GM12878 (cell line): ENCODE measurements around the gene ZNF33B. TPM values are rescaled to one million over a fixed set of nuclear protein-coding genes. Genes with fewer than 3 reads are reported as not detected.

ENCODE experiments used
- ATAC-seq: fragments of 200-7000 bp; cut with Tn5 transposase; 3 replicates; pipeline ENCODE4 v1.9.1; 2020; ENCODE audit warnings: mild to moderate bottlenecking, moderate library complexity
- BruUV-seq: library from RNA; stranded (reverse); fragments of 400-500 nt; replicated peaks from 2 replicates; lab custom pipeline; 2021; lab: Mats Ljungman, UMichigan
- CTCF ChIA-PET: fragments of 300-600 bp; sonication (Branson Sonifier 250); formaldehyde crosslinking; extraction: SDS; loops from one replicate; lab custom pipeline; 2021; ENCODE audit warnings: inconsistent platforms; lab: Yijun Ruan, JAX
- POLR2A ChIA-PET: fragments of 350-600 bp; formaldehyde crosslinking; extraction: SDS; loops from one replicate; lab custom pipeline; 2021; ENCODE audit warnings: inconsistent platforms; lab: Charles Lee
- RAD21 ChIA-PET: fragments of 300-600 bp; sonication (Branson Sonifier 250); formaldehyde crosslinking; loops from one replicate; lab custom pipeline; 2023; ENCODE audit warnings: antibody characterized with exemption; ENCODE audit not compliant: unreplicated experiment; lab: Charles Lee
- SMC1A ChIA-PET: fragments of 300-600 bp; sonication (Branson Sonifier 250); formaldehyde crosslinking; loops from one replicate; lab custom pipeline; 2023; ENCODE audit not compliant: unreplicated experiment, uncharacterized antibody; lab: Charles Lee
- DNase-seq: peaks from one replicate; pipeline ENCODE4 v3.0.0-alpha.2; 2011; ENCODE audit warnings: low read depth, low spot score
- FAIRE-seq: peaks from 3 replicates; lab custom pipeline; 2011; peaks lifted over from hg19 to GRCh38; lab: Jason Lieb, UNC
- H2AFZ ChIP-seq: 2 replicates; pipeline ENCODE4 v1.6.0; 2011; ENCODE audit warnings: low read depth, low read length, control low read depth; ENCODE audit not compliant: control insufficient read depth
- H3K27ac ChIP-seq: 2 replicates; pipeline ENCODE4 v1.5.1; 2011; ENCODE audit warnings: control low read depth; ENCODE audit not compliant: control insufficient read depth, insufficient read depth
- H3K27me3 ChIP-seq, 2 experiments: replicated peaks in 1 of 2; 2 replicates each; pipeline versions ENCODE4 v1.6.0 to v1.6.1; 2011; ENCODE audit warnings: low read length in 1 of 2; ENCODE audit not compliant: control insufficient read depth in 2 of 2, insufficient read depth in 2 of 2
- H3K36me3 ChIP-seq, 2 experiments: 2 replicates each; pipeline ENCODE4 v1.5.1; 2011; ENCODE audit warnings: low read length in 1 of 2; ENCODE audit not compliant: control insufficient read depth in 2 of 2, insufficient read depth in 2 of 2
- H3K4me1 ChIP-seq: 2 replicates; pipeline ENCODE4 v1.6.1; 2011; ENCODE audit warnings: mild to moderate bottlenecking, low read length, moderate library complexity, mixed read lengths; ENCODE audit not compliant: control insufficient read depth, insufficient read depth
- H3K4me2 ChIP-seq: 2 replicates; pipeline ENCODE4 v1.6.0; 2011; ENCODE audit warnings: control low read depth; ENCODE audit not compliant: control insufficient read depth, insufficient read depth
- H3K4me3 ChIP-seq: fragments of 200-600 bp; sonication (generic); 2 replicates; pipeline ENCODE4 v1.5.1; 2016
- H3K79me2 ChIP-seq: 2 replicates; pipeline ENCODE4 v1.6.0; 2011; ENCODE audit warnings: low read length; ENCODE audit not compliant: control insufficient read depth, insufficient read depth
- H3K9ac ChIP-seq: 2 replicates; pipeline ENCODE4 v1.8.0; 2011; ENCODE audit warnings: low read length, control low read depth, mixed read lengths; ENCODE audit not compliant: control insufficient read depth, insufficient read depth
- H3K9me3 ChIP-seq: replicated peaks from 3 replicates; pipeline ENCODE4 v1.5.1; 2011; ENCODE audit warnings: mild to moderate bottlenecking, low read length; ENCODE audit not compliant: control insufficient read depth, insufficient read depth
- H4K20me1 ChIP-seq: 2 replicates; pipeline ENCODE4 v1.6.0; 2011; ENCODE audit not compliant: control insufficient read depth, insufficient read depth
- CHD2 ChIP-seq: IDR thresholded peaks from 2 replicates; pipeline ENCODE4 v1.6.1; 2011; ENCODE audit warnings: low read depth, low read length, improper control_type of control experiment, borderline replicate concordance
- CHD4 ChIP-seq: fragments of 200-600 bp; sonication (generic); IDR thresholded peaks from 2 replicates; pipeline ENCODE4 v1.6.1; 2016; ENCODE audit warnings: mild to moderate bottlenecking
- CREB1 ChIP-seq: IDR thresholded peaks from 2 replicates; pipeline ENCODE4 v1.6.1; 2012; ENCODE audit warnings: low read depth, mild to moderate bottlenecking, inconsistent platforms
- FOXK2 ChIP-seq: fragments of 450-650 bp; IDR thresholded peaks from 2 replicates; pipeline ENCODE4 v1.6.1; 2017; ENCODE audit warnings: mild to moderate bottlenecking, moderate library complexity
- HDAC6 ChIP-seq: fragments of 200-600 bp; sonication (generic); IDR thresholded peaks from one replicate; pipeline ENCODE4 v1.8.0; 2017; ENCODE audit warnings: antibody characterized with exemption; ENCODE audit not compliant: unreplicated experiment
- KDM1A ChIP-seq: fragments of 200-600 bp; sonication (generic); IDR thresholded peaks from 2 replicates; pipeline ENCODE4 v1.6.1; 2016; ENCODE audit warnings: borderline replicate concordance
- KLF5 ChIP-seq: fragments of 450-650 bp; IDR thresholded peaks from 2 replicates; pipeline ENCODE4 v1.6.1; 2014; ENCODE audit warnings: mild to moderate bottlenecking; ENCODE audit not compliant: partially characterized antibody
- MTA2 ChIP-seq: fragments of 450-650 bp; IDR thresholded peaks from 2 replicates; pipeline ENCODE4 v1.6.1; 2016; ENCODE audit warnings: low read depth, mild to moderate bottlenecking, moderate library complexity
- NBN ChIP-seq: fragments of 450-650 bp; IDR thresholded peaks from 2 replicates; pipeline ENCODE4 v1.6.1; 2016
- NFYA ChIP-seq: IDR thresholded peaks from 2 replicates; pipeline ENCODE4 v1.6.1; 2011; ENCODE audit warnings: low read depth, mild to moderate bottlenecking, low read length, improper control_type of control experiment, borderline replicate concordance
- SP1 ChIP-seq: IDR thresholded peaks from one replicate; pipeline ENCODE4 v1.6.1; 2011; ENCODE audit warnings: low read depth, low read length
- SUZ12 ChIP-seq: fragments of 200-600 bp; sonication (generic); IDR thresholded peaks from one replicate; pipeline ENCODE4 v1.6.1; 2018; ENCODE audit warnings: antibody characterized with exemption, mild to moderate bottlenecking; ENCODE audit not compliant: unreplicated experiment
- ZNF217 ChIP-seq: fragments of 450-650 bp; IDR thresholded peaks from 2 replicates; pipeline ENCODE4 v1.6.1; 2017; ENCODE audit warnings: antibody characterized with exemption, mild to moderate bottlenecking
- ZNF24 ChIP-seq: fragments of 450-650 bp; IDR thresholded peaks from 2 replicates; pipeline ENCODE4 v1.6.1; 2017; ENCODE audit warnings: antibody characterized with exemption, mild to moderate bottlenecking
- ZSCAN29 ChIP-seq: fragments of 450-650 bp; IDR thresholded peaks from 2 replicates; pipeline ENCODE4 v1.6.1; 2017; ENCODE audit warnings: mild to moderate bottlenecking, moderate library complexity
- WGBS: methylation state at CpG from one replicate; pipeline ENCODE4 v1.1.6; 2016; ENCODE audit warnings: low lambda C conversion rate; ENCODE audit not compliant: insufficient replicate concordance, insufficient coverage; ENCODE audit errors: missing lambda C conversion rate; 5-methylcytosine and 5-hydroxymethylcytosine counted together
- in situ Hi-C: fragments of 300-500 bp; cut with MboI; formaldehyde crosslinking; loops from 9 replicates; pipeline ENCODE4 v1.14.3; 2018; ENCODE audit warnings: mixed read lengths
- intact Hi-C: fragments of 100-400 bp; cut with micrococcal nuclease; formaldehyde crosslinking; loops from one replicate; pipeline ENCODE4 v1.14.2; 2022; ENCODE audit not compliant: unreplicated experiment
- polyA plus RNA-seq, 11 experiments: library from polyadenylated mRNA; depleted of rRNA in 4 of 11; unstranded in 6 of 11; stranded (reverse) in 5 of 11; fragments of >200 nt; fragmentation: Nextera tagmentation in 4 of 11; fragmentation: Illumina TruSeq in 1 of 11; extraction: Ambion mirVana in 4 of 11; extraction: Trizol in 1 of 11; gene quantifications; 1 replicate in 1 of 11; 2 replicates in 10 of 11; pipeline versions ENCODE4 v1.2.1 to v1.2.3, GENCODE V29; 2011 to 2016; ENCODE audit warnings: inconsistent platforms in 2 of 11, missing spikeins in 2 of 11, low read depth in 1 of 11
- total RNA-seq, 4 experiments: library from RNA; depleted of rRNA in 3 of 4; stranded (reverse); fragments of >200 nt in 3 of 4; fragmentation: Illumina TruSeq in 1 of 4; extraction: Trizol in 1 of 4; gene quantifications; 2 replicates each; pipeline versions ENCODE4 v1.2.1 to v1.2.3, GENCODE V29; 2013 to 2021
- TF ChIP-seq, protein P1 (sequence below): IDR thresholded peaks from 2 replicates; pipeline ENCODE4 v1.6.1; 2011; ENCODE audit warnings: borderline replicate concordance, low read depth, mild to moderate bottlenecking, moderate library complexity, mixed read lengths, low read length; ENCODE audit not compliant: insufficient read depth; ENCODE audit errors: extremely low read length
- TF ChIP-seq, protein P2 (sequence below): fragments of 450-650 bp; formaldehyde crosslinking; IDR thresholded peaks from 2 replicates; pipeline ENCODE4 v1.5.0; 2022; ENCODE audit warnings: mild to moderate bottlenecking, missing genetic modification characterization
- TF ChIP-seq, protein P3 (sequence below): IDR thresholded peaks from 2 replicates; pipeline ENCODE4 v1.6.1; 2012; ENCODE audit warnings: low read depth, low read length, improper control_type of control experiment
- TF ChIP-seq, protein P4 (sequence below): fragments of 450-650 bp; IDR thresholded peaks from 2 replicates; pipeline ENCODE4 v1.6.1; 2018; ENCODE audit warnings: borderline replicate concordance, mild to moderate bottlenecking; ENCODE audit not compliant: partially characterized antibody

The ZNF33B gene
- total and polyA plus RNA-seq, 10 of the 15 experiments (the other 5 are each of a cell fraction or from before 2014, with no cell fraction given): 5.3 to 19.7 (median 9.3) TPM

DNA sequence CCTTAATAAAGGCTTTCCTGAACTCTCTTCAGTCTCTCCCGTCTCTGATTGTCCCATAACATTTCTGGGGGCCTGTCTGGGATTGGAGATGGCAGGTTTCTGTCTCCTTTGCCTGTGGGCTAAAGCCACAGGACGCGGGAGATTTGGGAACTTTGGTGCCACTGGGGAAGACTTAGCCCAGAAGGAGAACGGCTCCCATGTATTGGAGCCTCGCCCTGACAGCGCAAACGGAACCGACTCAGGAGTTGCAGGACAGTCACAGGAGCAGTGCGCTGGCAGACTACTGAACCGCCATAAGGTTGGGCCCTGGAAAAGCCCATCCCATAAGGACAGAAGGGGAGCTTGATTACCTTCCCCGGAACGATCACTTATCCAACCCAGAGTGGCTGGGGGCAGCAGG is 7.1 kb upstream of the ZNF33B start:
- Histone ChIP-seq H3K4me1 (no peaks in the 10 kb centered on the region; the same call in 1 of the 2 replicates), H3K27ac (no peak overlapping the region), H3K36me3 (no peaks in the 10 kb centered on the region), H3K79me2 (no peaks in the 10 kb centered on the region), H3K9ac (no peak overlapping the region), H3K4me2 (no peak overlapping the region), H2AFZ (no peak overlapping the region), H3K4me3 (no peak overlapping the region), H3K27me3 (no peaks in the 10 kb centered on the region), H3K9me3 (no peaks in the 10 kb centered on the region), H4K20me1 (no peaks in the 10 kb centered on the region)
- ChIA-PET POLR2A (no interaction called here), RAD21 (no interaction called here), SMC1A (no interaction called here), CTCF (no interaction called here)
- ATAC-seq: no peak
- intact Hi-C loops: no loop called here
- in situ Hi-C loops: loop anchor here (25.0 kb wide), 2 partner anchors 492 to 767 kb away; partner anchors contain the start of genes CSGALNACT2 and HNRNPF
- DNase-seq: no peak
- 72% methylated on average over 12 of the region's 12 CpGs for WGBS
- BruUV-seq: no TSS peak
- FAIRE-seq: no peak
- TF ChIP-seq KLF5 (no peak), CHD4 (no peak), SP1 (no peak), HDAC6 (no peak), NFYA (no peak), KDM1A (no peak), CHD2 (no peak), SUZ12 (no peak), ZSCAN29 (no peak), ZNF24 (no peak), NBN (no peak), MTA2 (no peak), ZNF217 (no peak), CREB1 (no peak), FOXK2 (no peak)
- TF ChIP-seq, protein P1, sequence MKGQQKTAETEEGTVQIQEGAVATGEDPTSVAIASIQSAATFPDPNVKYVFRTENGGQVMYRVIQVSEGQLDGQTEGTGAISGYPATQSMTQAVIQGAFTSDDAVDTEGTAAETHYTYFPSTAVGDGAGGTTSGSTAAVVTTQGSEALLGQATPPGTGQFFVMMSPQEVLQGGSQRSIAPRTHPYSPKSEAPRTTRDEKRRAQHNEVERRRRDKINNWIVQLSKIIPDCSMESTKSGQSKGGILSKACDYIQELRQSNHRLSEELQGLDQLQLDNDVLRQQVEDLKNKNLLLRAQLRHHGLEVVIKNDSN: no peak
- TF ChIP-seq, protein P2, sequence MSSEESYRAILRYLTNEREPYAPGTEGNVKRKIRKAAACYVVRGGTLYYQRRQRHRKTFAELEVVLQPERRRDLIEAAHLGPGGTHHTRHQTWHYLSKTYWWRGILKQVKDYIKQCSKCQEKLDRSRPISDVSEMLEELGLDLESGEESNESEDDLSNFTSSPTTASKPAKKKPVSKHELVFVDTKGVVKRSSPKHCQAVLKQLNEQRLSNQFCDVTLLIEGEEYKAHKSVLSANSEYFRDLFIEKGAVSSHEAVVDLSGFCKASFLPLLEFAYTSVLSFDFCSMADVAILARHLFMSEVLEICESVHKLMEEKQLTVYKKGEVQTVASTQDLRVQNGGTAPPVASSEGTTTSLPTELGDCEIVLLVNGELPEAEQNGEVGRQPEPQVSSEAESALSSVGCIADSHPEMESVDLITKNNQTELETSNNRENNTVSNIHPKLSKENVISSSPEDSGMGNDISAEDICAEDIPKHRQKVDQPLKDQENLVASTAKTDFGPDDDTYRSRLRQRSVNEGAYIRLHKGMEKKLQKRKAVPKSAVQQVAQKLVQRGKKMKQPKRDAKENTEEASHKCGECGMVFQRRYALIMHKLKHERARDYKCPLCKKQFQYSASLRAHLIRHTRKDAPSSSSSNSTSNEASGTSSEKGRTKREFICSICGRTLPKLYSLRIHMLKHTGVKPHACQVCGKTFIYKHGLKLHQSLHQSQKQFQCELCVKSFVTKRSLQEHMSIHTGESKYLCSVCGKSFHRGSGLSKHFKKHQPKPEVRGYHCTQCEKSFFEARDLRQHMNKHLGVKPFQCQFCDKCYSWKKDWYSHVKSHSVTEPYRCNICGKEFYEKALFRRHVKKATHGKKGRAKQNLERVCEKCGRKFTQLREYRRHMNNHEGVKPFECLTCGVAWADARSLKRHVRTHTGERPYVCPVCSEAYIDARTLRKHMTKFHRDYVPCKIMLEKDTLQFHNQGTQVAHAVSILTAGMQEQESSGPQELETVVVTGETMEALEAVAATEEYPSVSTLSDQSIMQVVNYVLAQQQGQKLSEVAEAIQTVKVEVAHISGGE (CRISPR knock-in tag): no peak
- TF ChIP-seq, protein P3, sequence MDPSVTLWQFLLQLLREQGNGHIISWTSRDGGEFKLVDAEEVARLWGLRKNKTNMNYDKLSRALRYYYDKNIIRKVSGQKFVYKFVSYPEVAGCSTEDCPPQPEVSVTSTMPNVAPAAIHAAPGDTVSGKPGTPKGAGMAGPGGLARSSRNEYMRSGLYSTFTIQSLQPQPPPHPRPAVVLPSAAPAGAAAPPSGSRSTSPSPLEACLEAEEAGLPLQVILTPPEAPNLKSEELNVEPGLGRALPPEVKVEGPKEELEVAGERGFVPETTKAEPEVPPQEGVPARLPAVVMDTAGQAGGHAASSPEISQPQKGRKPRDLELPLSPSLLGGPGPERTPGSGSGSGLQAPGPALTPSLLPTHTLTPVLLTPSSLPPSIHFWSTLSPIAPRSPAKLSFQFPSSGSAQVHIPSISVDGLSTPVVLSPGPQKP: no peak
- TF ChIP-seq, protein P4, sequence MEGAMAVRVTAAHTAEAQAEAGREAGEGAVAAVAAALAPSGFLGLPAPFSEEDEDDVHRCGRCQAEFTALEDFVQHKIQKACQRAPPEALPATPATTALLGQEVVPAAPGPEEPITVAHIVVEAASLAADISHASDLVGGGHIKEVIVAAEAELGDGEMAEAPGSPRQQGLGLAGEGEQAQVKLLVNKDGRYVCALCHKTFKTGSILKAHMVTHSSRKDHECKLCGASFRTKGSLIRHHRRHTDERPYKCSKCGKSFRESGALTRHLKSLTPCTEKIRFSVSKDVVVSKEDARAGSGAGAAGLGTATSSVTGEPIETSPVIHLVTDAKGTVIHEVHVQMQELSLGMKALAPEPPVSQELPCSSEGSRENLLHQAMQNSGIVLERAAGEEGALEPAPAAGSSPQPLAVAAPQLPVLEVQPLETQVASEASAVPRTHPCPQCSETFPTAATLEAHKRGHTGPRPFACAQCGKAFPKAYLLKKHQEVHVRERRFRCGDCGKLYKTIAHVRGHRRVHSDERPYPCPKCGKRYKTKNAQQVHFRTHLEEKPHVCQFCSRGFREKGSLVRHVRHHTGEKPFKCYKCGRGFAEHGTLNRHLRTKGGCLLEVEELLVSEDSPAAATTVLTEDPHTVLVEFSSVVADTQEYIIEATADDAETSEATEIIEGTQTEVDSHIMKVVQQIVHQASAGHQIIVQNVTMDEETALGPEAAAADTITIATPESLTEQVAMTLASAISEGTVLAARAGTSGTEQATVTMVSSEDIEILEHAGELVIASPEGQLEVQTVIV: no peak
